ENCODE data around the gene PPEF1. TPM values are rescaled to one million over a fixed set of nuclear protein-coding genes. Genes with fewer than 3 reads are reported as not detected.

Gene PPEF1
- polyA plus RNA-seq, 1 donor, result 0.44 TPM

Other genes starting within 250 kb of the PPEF1 start
- 0.06 TPM for gene RS1, start 35.5 kb upstream of the PPEF1 start, polyA plus RNA-seq (ENCODE audit: insufficient read length)